ENCODE measurements around the gene GAGE12J. TPM values are rescaled to one million over a fixed set of nuclear protein-coding genes. Genes with fewer than 3 reads are reported as not detected.

The GAGE12J gene
- total and polyA plus RNA-seq, 9 of the 15 experiments (the other 6 are each of a cell fraction or from before 2014, with no cell fraction given) = 0.20 to 0.84 (median 0.64) TPM; not detected in 5

DNA sequence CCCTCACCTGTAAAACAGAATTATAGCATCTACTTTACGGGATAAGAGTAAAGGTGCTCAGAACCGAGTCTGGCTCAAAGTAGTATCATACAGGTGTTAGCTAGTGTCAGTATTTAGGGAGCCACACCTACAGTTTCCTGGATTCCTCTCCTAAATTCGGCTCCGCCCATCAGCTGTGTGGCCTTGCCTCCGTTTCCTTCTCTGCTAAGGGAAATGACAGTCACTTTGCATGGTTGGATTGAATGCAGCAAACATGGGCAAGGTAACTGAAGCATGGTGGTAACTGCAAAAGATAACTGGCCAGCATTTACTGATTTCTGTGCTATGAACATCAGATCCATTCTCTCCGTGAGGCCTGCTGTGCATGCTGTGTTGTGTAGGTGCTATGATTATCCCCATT is 49.4 kb upstream of the GAGE12J start:
- Histone ChIP-seq H3K4me2 (ENCODE audit: insufficient read depth, low read length) (peak overlapping the region; percentile 90), H3K4me1 (replicated peaks in 1 of 2; ENCODE audit: control insufficient read depth in 2 of 2, insufficient read depth in 2 of 2, low read length in 2 of 2) (peaks cover 31 to 32% of the 10 kb centered on the region in 2 experiments; a peak in 4 of 5 replicates), H3K36me3 (ENCODE audit: control insufficient read depth, insufficient read depth, low read length) (0 out of 3 replicates have a peak, but pooled peaks cover 3% of the 10 kb centered on the region), H3K9me1 (ENCODE audit: control insufficient read depth, insufficient read depth, low read length) (no peaks in the 10 kb centered on the region), H3K27ac (ENCODE audit: extremely low read depth, low read depth, low read length) (no peak overlapping the region), H2AFZ (ENCODE audit: low read depth, low read length) (no peak overlapping the region), H3K9me3 (replicated peaks; ENCODE audit: control insufficient read depth, insufficient read depth, low read depth, low read length) (no peaks in the 10 kb centered on the region), H3K27me3 (ENCODE audit: control insufficient read depth in 2 of 2, insufficient read depth in 2 of 2, low read length in 2 of 2) (no peaks in the 10 kb centered on the region), H3K9ac (ENCODE audit: insufficient read depth in 1 of 2, low read depth in 2 of 2, low read length in 2 of 2) (peak overlapping the region in 1 of 2 experiments; percentile 14; a peak in 2 of 4 replicates), H3K4me3 (no peak overlapping the region), H4K20me1 (replicated peaks; ENCODE audit: control insufficient read depth, insufficient read depth, low read length) (no peaks in the 10 kb centered on the region), H3K79me2 (ENCODE audit: control insufficient read depth, insufficient read depth, low read length) (peaks cover 32% of the 10 kb centered on the region)
- WGBS (ENCODE audit: insufficient coverage, low coverage, missing lambda C conversion rate) = 33% methylated on average over 6 of the region's 6 CpGs
- intact Hi-C loops (cut with micrococcal nuclease) = no loop called here
- CTCF ChIA-PET (ENCODE audit: low intra/inter-chr PET ratio) = no interaction called here
- DNase-seq (ENCODE audit: extremely low read depth in 1 of 4, low spot score in 3 of 4) (no peak), FAIRE-seq (no peak), ATAC-seq (no peak)
- in situ Hi-C loops (cut with MboI) = no loop called here
- POLR2A ChIA-PET = interaction anchor here (0.6 to 0.9 kb wide), 3 partner anchors 10 to 44 kb away, joined by 3 to 5 read pairs (median 4); no protein-coding TSS in a partner anchor
- no TSS peak for BruUV-seq (replicated peaks)
- no peak for TF ChIP-seq ZFP36 (IDR thresholded peaks at IDR 0.05; ENCODE audit: low read depth, low read length, partially characterized antibody)
- TF ChIP-seq ZNF586 (CRISPR knock-in tag; conservative IDR thresholded peaks at IDR 0.05) = no peak
- TF ChIP-seq ZNF695 (CRISPR knock-in tag; IDR thresholded peaks at IDR 0.05) = no peak

DNA sequence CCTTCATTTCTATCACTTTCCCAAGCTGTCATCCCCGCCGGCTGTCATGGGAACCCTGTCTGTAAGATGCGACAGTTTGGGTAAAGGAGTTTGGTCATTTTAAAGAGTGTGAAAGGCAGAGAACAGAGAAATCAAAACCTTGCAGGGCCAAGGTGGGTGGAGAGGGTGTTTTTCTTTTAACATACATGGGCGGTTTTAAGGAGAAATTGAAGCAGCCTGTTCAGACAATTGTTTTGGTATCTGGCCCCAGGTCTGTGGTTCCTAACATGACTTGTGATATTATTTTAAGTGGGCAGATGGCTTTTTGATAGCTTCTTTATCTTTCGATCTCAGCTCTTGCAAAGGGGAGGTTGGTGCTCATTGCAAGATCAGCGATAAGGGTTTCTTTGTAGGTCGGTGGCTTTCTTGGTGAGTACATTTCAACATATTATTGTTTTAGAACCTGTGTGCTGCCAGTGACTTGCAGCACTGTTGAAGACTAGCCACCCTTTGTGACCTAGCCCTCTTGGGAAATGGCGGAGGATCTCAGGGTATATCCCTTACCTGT is 48.6 kb upstream of the GAGE12J start:
- POLR2A ChIA-PET = interaction anchor here (0.5 to 0.9 kb wide), 4 partner anchors 10 to 101 kb away, joined by 3 to 5 read pairs (median 4); no protein-coding TSS in a partner anchor
- 15% methylated on average over 8 of the region's 8 CpGs for WGBS (ENCODE audit: insufficient coverage, low coverage, missing lambda C conversion rate)
- H3K9me3 ChIP-seq (replicated peaks; ENCODE audit: control insufficient read depth, insufficient read depth, low read depth, low read length) = no peaks in the 10 kb centered on the region
- no peaks in the 10 kb centered on the region for H4K20me1 ChIP-seq (replicated peaks; ENCODE audit: control insufficient read depth, insufficient read depth, low read length)
- CTCF ChIA-PET (ENCODE audit: low intra/inter-chr PET ratio) = no interaction called here
- intact Hi-C loops (cut with micrococcal nuclease) (no loop called here), in situ Hi-C loops (cut with MboI) (no loop called here)
- no peak overlapping the region for H3K9ac ChIP-seq (ENCODE audit: insufficient read depth in 1 of 2, low read depth in 2 of 2, low read length in 2 of 2)
- H3K4me3 ChIP-seq = no peak overlapping the region
- peaks cover 32 to 33% of the 10 kb centered on the region in 2 experiments; a peak in 4 of 5 replicates for H3K4me1 ChIP-seq (replicated peaks in 1 of 2; ENCODE audit: control insufficient read depth in 2 of 2, insufficient read depth in 2 of 2, low read length in 2 of 2)
- H3K27ac ChIP-seq (ENCODE audit: extremely low read depth, low read depth, low read length) = no peak overlapping the region
- H3K9me1 ChIP-seq (ENCODE audit: control insufficient read depth, insufficient read depth, low read length) = no peaks in the 10 kb centered on the region
- no peak overlapping the region for H2AFZ ChIP-seq (ENCODE audit: low read depth, low read length)
- H3K4me2 ChIP-seq (ENCODE audit: insufficient read depth, low read length) = peak overlapping the region; percentile 4; the same call in 1 of the 2 replicates
- 0 out of 3 replicates have a peak, but pooled peaks cover 3% of the 10 kb centered on the region for H3K36me3 ChIP-seq (ENCODE audit: control insufficient read depth, insufficient read depth, low read length)
- FAIRE-seq = no peak
- BruUV-seq (replicated peaks) = no TSS peak
- DNase-seq (ENCODE audit: extremely low read depth in 1 of 4, low spot score in 3 of 4) = no peak
- H3K79me2 ChIP-seq (ENCODE audit: control insufficient read depth, insufficient read depth, low read length) = peaks cover 32% of the 10 kb centered on the region
- ATAC-seq = no peak
- H3K27me3 ChIP-seq (ENCODE audit: control insufficient read depth in 2 of 2, insufficient read depth in 2 of 2, low read length in 2 of 2) = no peaks in the 10 kb centered on the region
- TF ChIP-seq, protein P1, sequence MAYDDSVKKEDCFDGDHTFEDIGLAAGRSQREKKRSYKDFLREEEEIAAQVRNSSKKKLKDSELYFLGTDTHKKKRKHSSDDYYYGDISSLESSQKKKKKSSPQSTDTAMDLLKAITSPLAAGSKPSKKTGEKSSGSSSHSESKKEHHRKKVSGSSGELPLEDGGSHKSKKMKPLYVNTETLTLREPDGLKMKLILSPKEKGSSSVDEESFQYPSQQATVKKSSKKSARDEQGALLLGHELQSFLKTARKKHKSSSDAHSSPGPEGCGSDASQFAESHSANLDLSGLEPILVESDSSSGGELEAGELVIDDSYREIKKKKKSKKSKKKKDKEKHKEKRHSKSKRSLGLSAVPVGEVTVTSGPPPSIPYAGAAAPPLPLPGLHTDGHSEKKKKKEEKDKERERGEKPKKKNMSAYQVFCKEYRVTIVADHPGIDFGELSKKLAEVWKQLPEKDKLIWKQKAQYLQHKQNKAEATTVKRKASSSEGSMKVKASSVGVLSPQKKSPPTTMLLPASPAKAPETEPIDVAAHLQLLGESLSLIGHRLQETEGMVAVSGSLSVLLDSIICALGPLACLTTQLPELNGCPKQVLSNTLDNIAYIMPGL (CRISPR knock-in tag; IDR thresholded peaks at IDR 0.05) = no peak
- TF ChIP-seq, protein P2, sequence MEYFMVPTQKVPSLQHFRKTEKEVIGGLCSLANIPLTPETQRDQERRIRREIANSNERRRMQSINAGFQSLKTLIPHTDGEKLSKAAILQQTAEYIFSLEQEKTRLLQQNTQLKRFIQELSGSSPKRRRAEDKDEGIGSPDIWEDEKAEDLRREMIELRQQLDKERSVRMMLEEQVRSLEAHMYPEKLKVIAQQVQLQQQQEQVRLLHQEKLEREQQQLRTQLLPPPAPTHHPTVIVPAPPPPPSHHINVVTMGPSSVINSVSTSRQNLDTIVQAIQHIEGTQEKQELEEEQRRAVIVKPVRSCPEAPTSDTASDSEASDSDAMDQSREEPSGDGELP (CRISPR knock-in tag; IDR thresholded peaks at IDR 0.05; ENCODE audit: borderline replicate concordance) = no peak

Data from K562 (cell line).